HG03280 (cell line): ENCODE measurements around the gene LRRC14B.
"Not testable (repeated sequence)": the region's sequence is repeated elsewhere in the genome, so short reads cannot be mapped to it uniquely, and the experiment has no call there.

Experiments
- ATAC-seq: cut with Tn5 transposase; IDR thresholded peaks from one replicate; pipeline ENCODE4 v1.9.1; 2021; ENCODE audit warnings: mild to moderate bottlenecking, moderate library complexity; ENCODE audit not compliant: unreplicated experiment

The LRRC14B gene

GRCh38 chr5:159448-160172 is 31.7 kb upstream of the LRRC14B start:
- ATAC-seq: no peak

- no peak for ATAC-seq
These were observed 31.2 kb upstream of the LRRC14B start for GRCh38 chr5:160173-160510.

GRCh38 chr5:160921-161802 is 30.1 kb upstream of the LRRC14B start:
- ATAC-seq: no peak

GRCh38 chr5:161803-162110 is 29.5 kb upstream of the LRRC14B start:
- no peak for ATAC-seq

GRCh38 chr5:162190-162564 is 29.1 kb upstream of the LRRC14B start:
- ATAC-seq: no peak

GRCh38 chr5:162565-163337 is 28.5 kb upstream of the LRRC14B start:
- no peak for ATAC-seq

GRCh38 chr5:163338-163620 is 28.0 kb upstream of the LRRC14B start:
- ATAC-seq: no peak

- no peak for ATAC-seq
These were observed 27.5 kb upstream of the LRRC14B start for GRCh38 chr5:163841-164240.

- ATAC-seq: no peak
These were observed 27.1 kb upstream of the LRRC14B start for GRCh38 chr5:164244-164643.

GRCh38 chr5:164783-165182 is 26.5 kb upstream of the LRRC14B start:
- not testable (repeated sequence) for ATAC-seq

- no peak for ATAC-seq
These were observed 24.6 kb upstream of the LRRC14B start for GRCh38 chr5:166441-167372.

GRCh38 chr5:167511-167910 is 23.8 kb upstream of the LRRC14B start:
- no peak for ATAC-seq

- ATAC-seq: no peak
These were observed 23.2 kb upstream of the LRRC14B start for GRCh38 chr5:167982-168660.

- ATAC-seq: no peak
These were observed 22.1 kb upstream of the LRRC14B start for GRCh38 chr5:169071-169727.

GRCh38 chr5:169728-170094 is 21.6 kb upstream of the LRRC14B start:
- no peak for ATAC-seq

- ATAC-seq: no peak
These were observed 20.1 kb upstream of the LRRC14B start for GRCh38 chr5:170971-171800.

GRCh38 chr5:171801-172331 is 19.4 kb upstream of the LRRC14B start:
- ATAC-seq: no peak

GRCh38 chr5:172421-172820 is 18.9 kb upstream of the LRRC14B start:
- ATAC-seq: no peak

- ATAC-seq: no peak
These were observed 18.4 kb upstream of the LRRC14B start for GRCh38 chr5:172841-173251.
